H9 (cell line): ENCODE data around the gene LMNTD1. TPM values are rescaled to one million over a fixed set of nuclear protein-coding genes. Genes with fewer than 3 reads are reported as not detected.

ENCODE experiments used
- DNase-seq: peaks from one replicate; pipeline ENCODE4 v3.0.0-alpha.2; 2017
- H2AFZ ChIP-seq: one replicate; pipeline ENCODE4 v1.6.1; 2013; ENCODE audit warnings: mild to moderate bottlenecking, low read length, control low read depth, moderate library complexity
- H2AK5ac ChIP-seq: 2 replicates; pipeline ENCODE4 v1.6.1; 2013; ENCODE audit warnings: low read length, control low read depth, mixed read lengths; ENCODE audit not compliant: insufficient read length
- H2BK120ac ChIP-seq: one replicate; pipeline ENCODE4 v1.6.1; 2013; ENCODE audit warnings: low read depth, mild to moderate bottlenecking, low read length, control low read depth, inconsistent platforms; ENCODE audit not compliant: poor library complexity, severe bottlenecking
- H2BK12ac ChIP-seq: 2 replicates; pipeline ENCODE4 v1.6.1; 2013; ENCODE audit warnings: low read length, control low read depth, mixed read lengths, low read depth; ENCODE audit not compliant: insufficient read length
- H2BK15ac ChIP-seq: 2 replicates; pipeline ENCODE4 v1.6.1; 2013; ENCODE audit warnings: low read depth, low read length, control low read depth
- H2BK20ac ChIP-seq: one replicate; pipeline ENCODE4 v1.6.1; 2013; ENCODE audit warnings: low read depth, mild to moderate bottlenecking, low read length, control low read depth, inconsistent platforms; ENCODE audit not compliant: poor library complexity, severe bottlenecking
- H2BK5ac ChIP-seq: 2 replicates; pipeline ENCODE4 v1.6.1; 2013; ENCODE audit warnings: low read length, control low read depth, mixed read lengths; ENCODE audit not compliant: insufficient read length
- H3K14ac ChIP-seq: 2 replicates; pipeline ENCODE4 v1.6.1; 2013; ENCODE audit warnings: low read length, control low read depth; ENCODE audit not compliant: insufficient read depth
- H3K18ac ChIP-seq: 2 replicates; pipeline ENCODE4 v1.6.1; 2013; ENCODE audit warnings: low read depth, mild to moderate bottlenecking, mixed read lengths, low read length, control low read depth; ENCODE audit not compliant: insufficient read length
- H3K23ac ChIP-seq: 2 replicates; pipeline ENCODE4 v1.6.1; 2013; ENCODE audit warnings: low read length, control low read depth, mixed read lengths, low read depth; ENCODE audit not compliant: insufficient read length
- H3K23me2 ChIP-seq: 2 replicates; pipeline ENCODE4 v1.6.1; 2013; ENCODE audit warnings: low read depth, mild to moderate bottlenecking, mixed read lengths, low read length, control low read depth; ENCODE audit not compliant: insufficient read length, poor library complexity, severe bottlenecking
- H3K27ac ChIP-seq: 2 replicates; pipeline ENCODE4 v1.5.1; 2013; ENCODE audit warnings: low read length, control low read depth, mixed read lengths, low read depth; ENCODE audit not compliant: insufficient read length
- H3K27me3 ChIP-seq: 2 replicates; pipeline ENCODE4 v1.6.1; 2013; ENCODE audit warnings: low read length, control low read depth, inconsistent platforms; ENCODE audit not compliant: insufficient read depth
- H3K4ac ChIP-seq: 2 replicates; pipeline ENCODE4 v1.6.1; 2013; ENCODE audit warnings: low read depth, mild to moderate bottlenecking, control low read depth, inconsistent platforms, low read length, moderate library complexity
- H3K4me1 ChIP-seq: 2 replicates; pipeline ENCODE4 v1.6.1; 2013; ENCODE audit warnings: low read length, control low read depth, inconsistent platforms; ENCODE audit not compliant: insufficient read depth
- H3K4me2 ChIP-seq: 2 replicates; pipeline ENCODE4 v1.6.1; 2013; ENCODE audit warnings: low read length, control low read depth, mixed read lengths; ENCODE audit not compliant: insufficient read length, insufficient read depth
- H3K56ac ChIP-seq: 2 replicates; pipeline ENCODE4 v1.6.1; 2013; ENCODE audit warnings: low read depth, mild to moderate bottlenecking, mixed read lengths, low read length, control low read depth; ENCODE audit not compliant: insufficient read length
- H3K79me1 ChIP-seq: 2 replicates; pipeline ENCODE4 v1.6.1; 2013; ENCODE audit warnings: low read depth, mild to moderate bottlenecking, moderate library complexity, low read length, control low read depth, inconsistent platforms; ENCODE audit not compliant: insufficient read depth, poor library complexity, severe bottlenecking
- H3K79me2 ChIP-seq: 2 replicates; pipeline ENCODE4 v1.6.1; 2013; ENCODE audit warnings: low read length, control low read depth, inconsistent platforms; ENCODE audit not compliant: insufficient read depth
- H3K9ac ChIP-seq: 2 replicates; pipeline ENCODE4 v1.6.1; 2013; ENCODE audit warnings: low read length, control low read depth, mixed read lengths; ENCODE audit not compliant: insufficient read length; ENCODE audit errors: extremely low read depth
- H3K9me3 ChIP-seq: one replicate; pipeline ENCODE4 v1.6.1; 2013; ENCODE audit warnings: low read depth, low read length, inconsistent platforms; ENCODE audit not compliant: control insufficient read depth
- H3T11ph ChIP-seq: one replicate; pipeline ENCODE4 v1.6.1; 2013; ENCODE audit warnings: mild to moderate bottlenecking, low read length, control low read depth, inconsistent platforms
- H4K20me1 ChIP-seq: one replicate; pipeline ENCODE4 v1.6.1; 2013; ENCODE audit not compliant: control insufficient read depth, insufficient read length, insufficient read depth
- H4K5ac ChIP-seq: 2 replicates; pipeline ENCODE4 v1.6.1; 2013; ENCODE audit warnings: low read depth, mild to moderate bottlenecking, mixed read lengths, low read length, control low read depth; ENCODE audit not compliant: insufficient read length
- H4K8ac ChIP-seq: replicated peaks from 2 replicates; pipeline ENCODE4 v1.6.1; 2013; ENCODE audit warnings: low read length, control low read depth, mixed read lengths, low read depth; ENCODE audit not compliant: insufficient read length
- H4K91ac ChIP-seq: 2 replicates; pipeline ENCODE4 v1.6.1; 2013; ENCODE audit warnings: low read depth, mild to moderate bottlenecking, moderate library complexity, mixed read lengths, low read length, control low read depth; ENCODE audit not compliant: insufficient read length
- H3K27ac Mint-ChIP-seq, 3 experiments: 2 replicates in 2 of 3; 3 replicates in 1 of 3; pipeline ENCODE4 v1.8.0; 2020 to 2021; ENCODE audit warnings: mixed read lengths in 3 of 3, mild to moderate bottlenecking in 1 of 3, moderate library complexity in 1 of 3
- H3K27me3 Mint-ChIP-seq: 2 replicates; pipeline ENCODE4 v1.8.0; 2021; ENCODE audit warnings: low read depth, mild to moderate bottlenecking, moderate library complexity, mixed read lengths
- H3K36me3 Mint-ChIP-seq, 3 experiments: 2 replicates in 2 of 3; 3 replicates in 1 of 3; pipeline ENCODE4 v1.8.0; 2020 to 2021; ENCODE audit warnings: low read depth in 3 of 3, mixed read lengths in 3 of 3; ENCODE audit not compliant: insufficient read depth in 1 of 3
- H3K4me1 Mint-ChIP-seq, 2 experiments: 2 replicates each; pipeline ENCODE4 v1.8.0; 2020; ENCODE audit warnings: mixed read lengths in 2 of 2
- H3K4me3 Mint-ChIP-seq, 2 experiments: 2 replicates in 1 of 2; 3 replicates in 1 of 2; pipeline ENCODE4 v1.8.0; 2020 to 2021; ENCODE audit warnings: mild to moderate bottlenecking in 2 of 2, mixed read lengths in 2 of 2, moderate library complexity in 1 of 2
- H3K9me3 Mint-ChIP-seq, 2 experiments: 2 replicates in 1 of 2; 3 replicates in 1 of 2; pipeline ENCODE4 v1.8.0; 2020; ENCODE audit warnings: mild to moderate bottlenecking in 2 of 2, mixed read lengths in 2 of 2, moderate library complexity in 1 of 2
- CTCF ChIP-seq: fragments of 200-600 bp; sonication (generic); conservative IDR thresholded peaks from 3 replicates; pipeline ENCODE4 v1.8.0; 2021; ENCODE audit warnings: antibody characterized with exemption, mild to moderate bottlenecking
- WGBS: extraction: QIAGEN DNeasy Blood & Tissue Kit; methylation state at CpG from one replicate; pipeline ENCODE4 v1.1.7; 2013; ENCODE audit warnings: missing lambda C conversion rate, low lambda C conversion rate, mixed read lengths; ENCODE audit not compliant: insufficient read length; ENCODE audit errors: extremely low coverage; 5-methylcytosine and 5-hydroxymethylcytosine counted together
- total RNA-seq: library from RNA; stranded (reverse); gene quantifications from 2 replicates; pipeline ENCODE4 v1.2.1, GENCODE V29; 2021

Gene LMNTD1
- total RNA-seq, 1 experiment from 2014 or later, result not detected

GRCh38 chr12:25438638-25439037 is 114.4 kb downstream of the LMNTD1 start:
- no peak overlapping the region for H4K5ac ChIP-seq
- no peaks in the 10 kb centered on the region for H3K23me2 ChIP-seq
- H3K4me1 ChIP-seq, result no peaks in the 10 kb centered on the region
- Mint-ChIP-seq H3K4me1 (peaks cover 11% of the 10 kb centered on the region in 2 experiments; a peak in 3 of 4 replicates), H3K36me3 (no peaks in the 10 kb centered on the region), H3K27me3 (no peaks in the 10 kb centered on the region), H3K9me3 (no peaks in the 10 kb centered on the region), H3K4me3 (no peak overlapping the region), H3K27ac (no peak overlapping the region)
- WGBS, result no CpG with 5 or more reads among the region's 1 CpG
- no peak overlapping the region for H2AK5ac ChIP-seq
- no peak overlapping the region for H3K4ac ChIP-seq
- H3K9me3 ChIP-seq, result no peaks in the 10 kb centered on the region
- no peak overlapping the region for H2BK5ac ChIP-seq
- no peak overlapping the region for H3K18ac ChIP-seq
- H3K27me3 ChIP-seq, result no peaks in the 10 kb centered on the region
- no peak overlapping the region for H3K9ac ChIP-seq
- H2BK20ac ChIP-seq, result no peak overlapping the region
- no peak overlapping the region for H2BK120ac ChIP-seq
- no peak overlapping the region for H4K91ac ChIP-seq
- TF ChIP-seq CTCF, result no peak
- no peak overlapping the region for H4K8ac ChIP-seq
- no peaks in the 10 kb centered on the region for H4K20me1 ChIP-seq
- H2BK12ac ChIP-seq, result no peak overlapping the region
- H2AFZ ChIP-seq, result no peak overlapping the region
- no peak overlapping the region for H3T11ph ChIP-seq
- no peak overlapping the region for H2BK15ac ChIP-seq
- H3K79me1 ChIP-seq, result no peaks in the 10 kb centered on the region
- no peak overlapping the region for H3K4me2 ChIP-seq
- H3K56ac ChIP-seq, result no peak overlapping the region
- DNase-seq, result no peak
- H3K23ac ChIP-seq, result no peak overlapping the region
- no peak overlapping the region for H3K14ac ChIP-seq
- H3K27ac ChIP-seq, result no peak overlapping the region
- no peaks in the 10 kb centered on the region for H3K79me2 ChIP-seq
